NT2/D1 (cell line): ENCODE results near the gene SPINT3.

Source experiments
- DNase-seq: peaks from one replicate; pipeline ENCODE4 v3.0.0-alpha.2; 2011; ENCODE audit warnings: low read depth, low spot score
- H3K27me3 ChIP-seq: 2 replicates; pipeline ENCODE4 v1.6.0; 2011; ENCODE audit warnings: mild to moderate bottlenecking; ENCODE audit not compliant: insufficient read length, insufficient read depth
- H3K36me3 ChIP-seq: 2 replicates; pipeline ENCODE4 v1.6.1; 2011; ENCODE audit warnings: mild to moderate bottlenecking, low read length, mixed read lengths; ENCODE audit not compliant: insufficient read depth, insufficient read length
- H3K4me1 ChIP-seq: 2 replicates; pipeline ENCODE4 v1.5.1; 2011; ENCODE audit not compliant: insufficient read depth, insufficient read length
- H3K4me3 ChIP-seq: 2 replicates; pipeline ENCODE4 v1.5.1; 2011; ENCODE audit warnings: low read depth; ENCODE audit not compliant: insufficient read length
- H3K9ac ChIP-seq: 2 replicates; pipeline ENCODE4 v1.6.0; 2011; ENCODE audit warnings: low read depth; ENCODE audit not compliant: insufficient read length
- H3K9me3 ChIP-seq: 2 replicates; pipeline ENCODE4 v1.5.1; 2011; ENCODE audit warnings: mild to moderate bottlenecking, low read length; ENCODE audit not compliant: insufficient read depth
- SUZ12 ChIP-seq: IDR thresholded peaks from 2 replicates; pipeline ENCODE4 v1.6.1; 2011; ENCODE audit not compliant: insufficient read length, insufficient read depth; ENCODE audit errors: extremely low read depth
- YY1 ChIP-seq: IDR thresholded peaks from 2 replicates; pipeline ENCODE4 v1.6.1; 2011; ENCODE audit not compliant: insufficient read length, insufficient read depth
- ZNF274 ChIP-seq: IDR thresholded peaks from 2 replicates; pipeline ENCODE4 v1.6.1; 2011; ENCODE audit warnings: mild to moderate bottlenecking, low read depth, low read length

SPINT3 gene

DNA sequence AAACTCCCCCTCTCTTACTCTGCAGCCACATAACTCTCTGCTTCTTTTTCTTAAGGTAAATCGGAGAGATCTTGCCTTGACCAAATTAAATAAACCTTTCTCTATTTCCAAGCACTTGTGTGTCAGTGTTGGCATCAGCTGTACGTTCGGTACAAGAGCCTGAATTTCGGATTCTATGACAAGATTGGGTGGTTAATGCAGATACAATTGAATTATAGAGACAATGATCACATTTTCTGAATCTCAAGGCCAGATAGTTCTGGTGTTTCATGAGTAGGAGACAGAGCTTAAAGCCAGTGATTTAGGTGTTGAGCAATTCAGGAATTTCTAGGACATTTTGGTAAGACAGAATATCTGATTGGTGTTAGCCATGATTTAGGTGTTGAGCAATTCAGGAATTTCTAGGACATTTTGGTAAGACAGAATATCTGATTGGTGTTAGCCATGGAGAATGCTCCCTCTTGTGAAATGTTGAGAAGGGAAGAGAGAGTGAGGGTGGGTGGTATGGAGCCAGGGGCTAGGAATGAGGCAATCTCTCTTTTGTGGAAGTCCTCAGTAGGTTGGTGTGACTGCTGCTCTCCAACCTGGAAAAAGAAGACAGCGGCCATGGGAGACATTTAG lies 5.1 kb downstream of the SPINT3 start:
- Histone ChIP-seq H3K4me1 (no peaks in the 10 kb centered on the region), H3K27me3 (no peaks in the 10 kb centered on the region), H3K36me3 (no peaks in the 10 kb centered on the region), H3K9me3 (no peaks in the 10 kb centered on the region; the same call in 1 of the 2 replicates), H3K4me3 (no peak overlapping the region), H3K9ac (no peak overlapping the region)
- DNase-seq, result no peak
- no peak for TF ChIP-seq YY1
- TF ChIP-seq ZNF274, result no peak
- TF ChIP-seq SUZ12, result no peak

DNA sequence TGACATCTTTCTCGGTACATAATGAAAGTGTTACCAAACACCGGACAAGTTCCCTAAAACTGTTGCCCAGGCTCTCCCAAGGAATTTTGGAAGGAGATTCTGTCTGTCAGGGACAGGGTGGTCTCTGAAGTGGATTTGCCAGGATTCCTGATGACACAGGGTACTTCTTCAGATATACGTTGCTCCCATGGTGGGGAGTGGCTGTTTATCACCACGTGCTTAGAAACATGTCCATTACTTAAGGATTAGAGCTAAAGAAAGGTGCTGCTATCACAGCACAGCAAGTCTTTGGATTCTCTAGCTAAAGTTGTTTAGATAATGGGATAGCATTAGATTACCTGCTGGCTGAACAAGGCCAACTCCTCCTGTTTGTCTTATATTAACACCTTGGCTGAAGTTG lies 6.3 kb downstream of the SPINT3 start:
- no peak overlapping the region for H3K4me3 ChIP-seq
- no peaks in the 10 kb centered on the region; the same call in 1 of the 2 replicates for H3K9me3 ChIP-seq
- no peak overlapping the region for H3K9ac ChIP-seq
- H3K36me3 ChIP-seq, result no peaks in the 10 kb centered on the region
- no peak for DNase-seq
- H3K4me1 ChIP-seq, result no peaks in the 10 kb centered on the region
- TF ChIP-seq YY1, result no peak
- no peak for TF ChIP-seq ZNF274
- no peak for TF ChIP-seq SUZ12
- H3K27me3 ChIP-seq, result no peaks in the 10 kb centered on the region

DNA sequence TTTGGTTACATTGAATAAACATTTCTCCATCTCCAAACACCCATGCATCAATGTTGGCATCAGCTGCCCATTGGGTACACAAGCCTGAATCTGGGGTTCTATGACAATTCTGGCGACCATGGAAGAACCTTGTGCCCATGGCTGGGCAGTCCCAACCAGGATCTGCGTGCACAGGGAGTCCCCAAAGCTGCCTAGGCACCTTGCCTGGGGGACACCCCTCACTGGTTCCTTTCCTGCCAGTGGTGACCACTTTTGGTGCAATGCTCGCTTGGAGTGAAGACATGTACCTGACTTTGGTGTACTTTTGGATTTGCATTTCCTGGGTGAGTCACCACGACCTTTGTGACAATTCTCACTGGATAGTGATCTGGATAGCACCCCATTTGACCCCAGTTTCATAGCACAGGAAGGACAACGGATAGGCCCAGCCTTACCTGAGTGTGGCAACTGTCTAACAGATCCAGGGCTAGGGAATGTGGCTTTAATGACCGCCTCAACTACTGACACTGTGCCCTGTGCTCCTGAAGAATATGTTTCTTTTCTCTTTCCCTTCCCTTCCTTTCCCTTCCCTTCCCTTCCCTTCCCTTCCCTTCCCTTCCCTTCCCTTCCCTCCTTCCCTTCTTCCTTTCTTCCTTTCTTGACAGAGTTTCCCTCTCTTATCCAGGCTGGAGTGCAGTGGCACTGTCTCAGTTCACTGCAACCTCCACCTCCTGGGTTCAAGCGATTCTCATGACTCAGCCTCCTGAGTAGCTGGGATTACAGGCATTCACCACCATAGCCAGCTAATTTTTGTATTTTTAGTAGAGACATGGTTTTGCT lies 7.1 kb downstream of the SPINT3 start:
- H3K9ac ChIP-seq, result no peak overlapping the region
- H3K4me3 ChIP-seq, result no peak overlapping the region
- H3K27me3 ChIP-seq, result no peaks in the 10 kb centered on the region
- H3K36me3 ChIP-seq, result no peaks in the 10 kb centered on the region
- H3K9me3 ChIP-seq, result no peaks in the 10 kb centered on the region; the same call in 1 of the 2 replicates
- H3K4me1 ChIP-seq, result no peaks in the 10 kb centered on the region
- TF ChIP-seq SUZ12 (no peak), ZNF274 (no peak), YY1 (no peak)
- DNase-seq, result no peak

DNA sequence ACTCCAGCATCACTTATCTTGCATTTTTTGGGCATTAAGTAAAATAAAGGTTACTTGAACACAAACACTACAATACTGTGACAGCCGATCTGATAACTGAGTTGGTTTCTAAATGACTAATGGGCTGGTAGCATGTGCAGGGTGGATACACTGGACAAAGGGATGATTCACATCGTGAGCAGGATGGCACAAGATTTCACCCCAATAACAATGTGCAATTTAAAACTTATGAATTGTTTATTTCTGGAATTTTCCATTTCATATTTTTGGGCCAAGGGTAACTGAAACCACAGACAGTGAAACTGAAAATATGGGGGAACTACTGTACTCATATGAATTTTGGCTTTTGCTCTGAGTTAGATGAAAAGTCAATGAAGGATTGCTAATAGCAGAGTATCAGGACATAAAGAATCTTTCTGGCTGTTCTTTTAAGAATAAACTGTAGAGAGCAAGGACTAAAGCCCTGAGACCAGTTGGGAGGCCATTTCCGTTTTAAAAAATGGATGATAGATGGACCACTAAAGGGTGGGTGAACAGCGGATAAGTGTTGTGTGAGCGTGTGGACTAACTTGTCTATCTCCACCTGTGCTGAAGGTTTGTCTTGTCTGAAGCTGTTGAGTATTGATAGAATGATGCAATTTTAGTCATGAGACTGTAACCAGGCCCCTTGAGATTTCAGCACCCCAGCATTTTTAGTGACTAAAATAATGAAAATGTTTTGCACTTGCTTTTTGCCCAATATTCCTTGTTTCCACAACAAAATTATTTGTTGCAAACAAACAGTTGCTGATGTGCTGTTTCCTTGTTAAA lies 8.2 kb downstream of the SPINT3 start:
- Histone ChIP-seq H3K4me1 (no peaks in the 10 kb centered on the region), H3K27me3 (no peaks in the 10 kb centered on the region), H3K36me3 (no peaks in the 10 kb centered on the region), H3K4me3 (no peak overlapping the region), H3K9ac (no peak overlapping the region), H3K9me3 (no peaks in the 10 kb centered on the region; the same call in 1 of the 2 replicates)
- TF ChIP-seq YY1 (no peak), ZNF274 (no peak), SUZ12 (no peak)
- DNase-seq, result no peak

DNA sequence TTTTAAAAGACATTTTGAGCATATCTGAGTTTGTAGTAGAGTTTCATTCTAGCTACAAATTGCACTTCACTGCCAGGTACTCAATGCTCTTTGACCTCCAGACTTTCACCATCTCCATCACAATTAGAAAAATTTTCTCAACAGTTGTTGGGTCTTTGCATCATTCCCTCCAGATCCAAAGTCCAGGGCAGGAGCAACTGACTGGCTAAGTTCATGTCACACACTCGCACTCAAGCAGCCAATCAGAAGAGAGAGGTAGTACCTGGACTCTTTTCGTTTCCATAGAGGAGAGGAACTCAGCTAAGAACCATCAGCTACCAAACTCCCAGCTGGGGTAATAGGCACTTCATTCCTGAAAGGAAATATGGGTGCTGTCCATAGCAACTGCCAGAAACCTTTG lies 9.0 kb downstream of the SPINT3 start:
- Histone ChIP-seq H3K36me3 (no peaks in the 10 kb centered on the region), H3K27me3 (no peaks in the 10 kb centered on the region), H3K4me3 (no peak overlapping the region), H3K4me1 (no peaks in the 10 kb centered on the region), H3K9me3 (no peaks in the 10 kb centered on the region; the same call in 1 of the 2 replicates), H3K9ac (no peak overlapping the region)
- no peak for TF ChIP-seq YY1
- no peak for TF ChIP-seq ZNF274
- no peak for TF ChIP-seq SUZ12
- no peak for DNase-seq

DNA sequence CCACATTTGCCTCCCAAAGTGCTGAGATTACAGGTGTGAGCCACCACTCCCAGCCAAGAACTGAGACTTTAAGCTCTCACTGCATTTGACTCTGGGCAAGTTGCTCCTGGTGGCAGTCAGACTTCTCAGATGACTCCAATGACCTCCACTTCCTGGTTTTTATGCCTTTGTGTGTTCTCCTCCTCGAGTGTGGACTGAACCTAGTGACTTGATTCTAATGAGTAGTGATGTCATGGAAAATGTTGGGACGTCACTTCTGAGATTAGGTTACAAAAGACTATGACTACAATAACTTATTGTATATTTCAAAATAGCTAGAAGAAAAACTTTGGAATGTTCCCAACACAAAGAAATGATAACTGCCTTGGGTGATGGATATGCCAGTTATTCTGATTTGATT lies 12.0 kb downstream of the SPINT3 start:
- no peak for DNase-seq
- H3K9ac ChIP-seq, result no peak overlapping the region
- H3K27me3 ChIP-seq, result no peaks in the 10 kb centered on the region

DNA sequence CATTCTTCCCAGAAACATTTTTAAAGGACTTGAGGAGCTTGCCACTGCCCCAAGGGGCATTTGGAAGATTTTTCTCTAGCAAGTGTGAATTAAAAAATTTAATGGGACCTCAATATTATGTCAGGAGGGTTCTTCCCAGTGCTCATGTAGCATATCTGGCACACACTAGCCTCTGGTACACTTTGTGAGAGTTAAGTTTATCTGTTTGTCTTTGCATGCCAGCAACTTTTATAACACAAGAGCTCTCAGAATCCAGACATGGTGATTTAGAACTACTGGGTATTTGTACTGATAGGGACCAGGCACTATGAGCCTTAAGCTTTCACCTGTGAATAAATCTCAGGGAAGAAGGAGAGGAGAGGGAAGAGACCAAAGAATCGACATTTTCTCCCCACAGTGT lies 12.9 kb downstream of the SPINT3 start:
- H3K4me1 ChIP-seq, result no peaks in the 10 kb centered on the region
- DNase-seq, result no peak
- H3K4me3 ChIP-seq, result no peak overlapping the region
- H3K27me3 ChIP-seq, result no peaks in the 10 kb centered on the region
- H3K36me3 ChIP-seq, result no peaks in the 10 kb centered on the region
- no peak for TF ChIP-seq YY1
- no peak for TF ChIP-seq ZNF274
- no peak for TF ChIP-seq SUZ12
- H3K9ac ChIP-seq, result no peak overlapping the region
- no peaks in the 10 kb centered on the region; the same call in 1 of the 2 replicates for H3K9me3 ChIP-seq

More for the DNA sequence above, 12.0 kb downstream of the SPINT3 start:
- H3K4me1 ChIP-seq, result no peaks in the 10 kb centered on the region
- H3K9me3 ChIP-seq, result no peaks in the 10 kb centered on the region; the same call in 1 of the 2 replicates
- H3K36me3 ChIP-seq, result no peaks in the 10 kb centered on the region
- TF ChIP-seq YY1, result no peak
- no peak overlapping the region for H3K4me3 ChIP-seq
